ENCODE results near the gene MMP23B.

GRCh38 chr1:1622010-1622787 lies 9.8 kb upstream of the MMP23B start:
- TF ChIP-seq EP300 (conservative IDR thresholded peaks at IDR 0.05; ENCODE audit: poor library complexity, severe bottlenecking) (no peak), CTCF (IDR thresholded peaks at IDR 0.05; ENCODE audit: poor library complexity, severe bottlenecking) (no peak), EZH2 (IDR thresholded peaks at IDR 0.05; ENCODE audit: borderline replicate concordance, insufficient read depth, low read length, poor library complexity, severe bottlenecking) (no peak), REST (IDR thresholded peaks at IDR 0.05; ENCODE audit: borderline replicate concordance) (no peak), POLR2AphosphoS5 (IDR thresholded peaks at IDR 0.05) (no peak), SMC3 (conservative IDR thresholded peaks at IDR 0.05; ENCODE audit: poor library complexity) (no peak), MXI1 (conservative IDR thresholded peaks at IDR 0.05; ENCODE audit: poor library complexity, severe bottlenecking) (no peak)
